Activated CD4-positive, alpha-beta T cell treated with anti-CD3 and anti-CD28 coated beads, Interleukin-2, amount 10 ng/mL, durations not matched to agents 7 days and 5 days (primary cell): ENCODE data around the gene SEL1L. TPM values are rescaled to one million over a fixed set of nuclear protein-coding genes. Genes with fewer than 3 reads are reported as not detected.
A peak's percentile ranks its signal among the peaks of the same experiment; 100 is the strongest.
"Not testable (repeated sequence)": the region's sequence is repeated elsewhere in the genome, so short reads cannot be mapped to it uniquely, and the experiment has no call there.

Experiments used
- CTCF ChIA-PET: fragments of 350-600 bp; sonication (Branson Sonifier 250); formaldehyde crosslinking; loops from one replicate; lab custom pipeline; 2021; ENCODE audit warnings: antibody characterized with exemption; lab: Charles Lee
- POLR2A ChIA-PET: fragments of 350-600 bp; sonication (Branson Sonifier 250); formaldehyde crosslinking; loops from one replicate; lab custom pipeline; 2021; ENCODE audit warnings: antibody characterized with exemption; lab: Charles Lee
- DNase-seq: peaks from one replicate; pipeline ENCODE4 v3.0.0-alpha.2; 2020
- H3K27ac Mint-ChIP-seq: one replicate; pipeline ENCODE4 v1.8.0; 2021; ENCODE audit warnings: mild to moderate bottlenecking, moderate library complexity, mixed read lengths
- H3K27me3 Mint-ChIP-seq: one replicate; pipeline ENCODE4 v1.8.0; 2021; ENCODE audit warnings: mixed read lengths
- H3K36me3 Mint-ChIP-seq: one replicate; pipeline ENCODE4 v1.8.0; 2021; ENCODE audit warnings: low read depth, mixed read lengths
- H3K4me1 Mint-ChIP-seq: one replicate; pipeline ENCODE4 v1.8.0; 2021; ENCODE audit warnings: mixed read lengths
- H3K4me3 Mint-ChIP-seq: one replicate; pipeline ENCODE4 v1.8.0; 2021; ENCODE audit warnings: mild to moderate bottlenecking, moderate library complexity, mixed read lengths
- H3K9me3 Mint-ChIP-seq: one replicate; pipeline ENCODE4 v1.8.0; 2021; ENCODE audit warnings: mixed read lengths
- total RNA-seq, 2 experiments: library from RNA; stranded (reverse); gene quantifications; one replicate each; pipeline ENCODE4 v1.2.3, GENCODE V29; 2021

Gene SEL1L
- total RNA-seq, 2 experiments from 2014 or later = 52.3 to 60.8 TPM

DNA sequence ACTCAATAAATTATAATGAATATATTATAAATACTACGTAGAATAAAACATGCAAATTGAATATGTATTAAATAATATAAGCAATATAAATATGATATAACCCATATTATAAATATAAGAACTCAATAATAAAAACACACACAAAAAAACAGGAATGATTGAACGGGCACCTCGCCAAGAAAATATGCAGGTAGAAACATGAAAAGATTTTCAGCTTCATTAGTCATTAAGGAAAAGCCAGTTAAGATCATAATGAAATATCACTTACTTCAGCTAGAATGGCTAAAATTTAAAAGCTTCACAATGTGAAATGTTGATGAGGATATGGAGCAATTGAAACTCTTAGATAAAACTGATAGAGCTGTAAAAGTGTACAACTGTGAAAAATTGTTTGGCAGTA is 17.8 kb upstream of the SEL1L start:
- Mint-ChIP-seq H3K27me3 (no peaks in the 10 kb centered on the region), H3K4me1 (peaks cover 19% of the 10 kb centered on the region), H3K36me3 (no peaks in the 10 kb centered on the region), H3K4me3 (no peak overlapping the region), H3K9me3 (peaks cover 2% of the 10 kb centered on the region), H3K27ac (no peak overlapping the region)
- no peak for DNase-seq
- ChIA-PET CTCF (no interaction called here), POLR2A (no interaction called here)

DNA sequence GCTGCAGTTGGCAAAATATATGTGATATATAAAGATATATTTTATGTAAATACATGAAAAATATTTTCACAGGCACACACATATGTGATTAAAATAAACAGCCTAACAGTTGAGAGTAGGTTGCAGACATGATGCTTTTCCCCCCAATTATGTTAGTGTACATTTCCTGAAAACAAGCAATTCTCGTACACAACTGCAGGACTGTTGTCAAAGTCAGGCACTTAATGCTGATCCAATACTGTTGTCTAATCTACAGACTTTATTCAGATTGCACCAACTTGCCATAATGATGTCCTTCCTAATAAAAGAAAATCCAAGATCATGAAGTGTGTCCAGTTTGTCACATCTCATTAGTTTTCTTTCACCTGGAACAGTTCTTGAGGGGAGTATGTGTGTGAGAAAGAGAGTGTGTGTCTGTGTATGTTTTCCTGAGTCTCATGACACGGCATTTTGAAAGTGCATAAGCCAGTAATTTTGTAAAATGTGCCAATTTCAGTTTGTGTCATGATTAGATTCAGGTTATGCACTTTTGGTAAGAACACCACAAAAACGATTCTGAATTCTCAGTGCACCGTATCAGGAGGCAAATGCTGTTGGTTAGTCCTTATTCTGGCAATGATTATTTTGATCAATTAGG is 16.5 kb upstream of the SEL1L start:
- Mint-ChIP-seq H3K4me3 (no peak overlapping the region), H3K27ac (no peak overlapping the region), H3K4me1 (peaks cover 19% of the 10 kb centered on the region), H3K36me3 (no peaks in the 10 kb centered on the region), H3K9me3 (peaks cover 3% of the 10 kb centered on the region), H3K27me3 (no peaks in the 10 kb centered on the region)
- ChIA-PET POLR2A (no interaction called here), CTCF (no interaction called here)
- no peak for DNase-seq

DNA sequence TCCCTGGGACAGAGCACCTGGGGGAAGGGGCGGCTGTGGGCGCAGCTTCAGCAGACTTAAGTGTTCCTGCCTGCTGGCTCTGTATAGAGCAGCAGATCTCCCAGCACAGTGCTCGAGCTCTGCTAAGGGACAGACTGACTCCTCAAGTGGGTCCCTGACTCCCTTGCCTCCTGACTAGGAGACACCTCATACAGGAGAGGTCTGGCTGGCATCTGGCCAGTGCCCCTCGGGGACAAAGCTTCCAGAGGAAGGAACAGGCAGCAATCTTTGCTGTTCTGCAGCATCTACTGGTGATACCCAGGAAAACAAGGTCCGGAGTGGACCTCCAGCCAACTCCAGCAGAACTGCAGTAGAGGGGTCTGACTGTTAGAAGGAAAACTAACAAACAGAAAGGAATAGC is 7.6 kb upstream of the SEL1L start:
- CTCF ChIA-PET, H3K36me3 Mint-ChIP-seq, POLR2A ChIA-PET, H3K4me3 Mint-ChIP-seq, H3K9me3 Mint-ChIP-seq, H3K27ac Mint-ChIP-seq, DNase-seq, H3K4me1 Mint-ChIP-seq: not testable (repeated sequence)
- H3K27me3 Mint-ChIP-seq = peaks cover 25% of the 10 kb centered on the region

DNA sequence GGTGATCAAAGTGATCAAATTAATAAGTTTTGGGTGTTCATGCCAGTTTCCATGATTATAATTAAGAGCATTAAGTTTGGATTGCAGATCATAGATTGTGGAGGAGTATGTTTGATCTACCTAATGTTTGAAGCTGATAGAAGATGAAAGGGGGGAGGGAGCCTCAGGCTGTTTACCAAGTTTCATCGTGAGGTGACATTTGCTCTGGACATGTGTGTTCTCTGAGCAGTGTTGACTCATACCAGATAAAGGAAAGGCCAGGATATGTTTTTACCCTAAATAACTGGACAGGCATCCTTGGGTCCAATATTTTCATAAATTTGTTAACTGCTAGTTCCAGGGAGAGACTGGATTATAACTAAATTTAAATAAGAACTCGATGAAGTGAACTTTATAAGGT is 3.5 kb upstream of the SEL1L start:
- Mint-ChIP-seq H3K36me3 (peaks cover 1% of the 10 kb centered on the region), H3K27me3 (peaks cover 7% of the 10 kb centered on the region), H3K9me3 (peaks cover 6% of the 10 kb centered on the region), H3K4me1 (peaks cover 23% of the 10 kb centered on the region), H3K4me3 (no peak overlapping the region), H3K27ac (no peak overlapping the region)
- ChIA-PET CTCF (no interaction called here), POLR2A (no interaction called here)
- DNase-seq = no peak

DNA sequence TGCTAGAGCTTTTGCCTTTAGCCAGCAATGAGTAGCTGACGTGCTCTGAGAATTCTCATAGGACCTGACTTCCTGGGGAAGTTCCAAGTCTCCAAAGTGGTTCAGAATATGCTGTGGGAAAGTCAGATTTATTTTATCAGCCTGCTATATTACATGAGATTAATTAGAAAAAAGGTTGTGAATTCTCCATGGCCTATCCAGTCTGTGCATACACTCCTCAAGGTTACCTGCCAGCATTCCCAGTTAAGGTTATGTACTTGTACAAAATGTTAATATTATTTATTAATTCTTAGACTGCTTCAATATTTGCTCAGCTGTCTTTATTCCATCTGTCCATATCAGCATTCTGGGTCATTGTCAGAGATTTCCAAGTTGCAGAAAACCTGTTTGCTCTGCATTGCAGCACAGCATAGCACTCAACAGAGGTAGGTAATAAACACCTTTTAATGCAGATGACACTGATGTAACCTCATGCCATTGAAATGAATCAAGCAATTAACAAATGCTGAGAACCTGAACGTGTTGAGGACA is 2.7 kb upstream of the SEL1L start:
- Mint-ChIP-seq H3K36me3 (peaks cover 6% of the 10 kb centered on the region), H3K27ac (no peak overlapping the region), H3K9me3 (peaks cover 6% of the 10 kb centered on the region), H3K4me1 (peaks cover 31% of the 10 kb centered on the region), H3K27me3 (peaks cover 3% of the 10 kb centered on the region), H3K4me3 (no peak overlapping the region)
- ChIA-PET POLR2A (no interaction called here), CTCF (no interaction called here)
- no peak for DNase-seq

DNA sequence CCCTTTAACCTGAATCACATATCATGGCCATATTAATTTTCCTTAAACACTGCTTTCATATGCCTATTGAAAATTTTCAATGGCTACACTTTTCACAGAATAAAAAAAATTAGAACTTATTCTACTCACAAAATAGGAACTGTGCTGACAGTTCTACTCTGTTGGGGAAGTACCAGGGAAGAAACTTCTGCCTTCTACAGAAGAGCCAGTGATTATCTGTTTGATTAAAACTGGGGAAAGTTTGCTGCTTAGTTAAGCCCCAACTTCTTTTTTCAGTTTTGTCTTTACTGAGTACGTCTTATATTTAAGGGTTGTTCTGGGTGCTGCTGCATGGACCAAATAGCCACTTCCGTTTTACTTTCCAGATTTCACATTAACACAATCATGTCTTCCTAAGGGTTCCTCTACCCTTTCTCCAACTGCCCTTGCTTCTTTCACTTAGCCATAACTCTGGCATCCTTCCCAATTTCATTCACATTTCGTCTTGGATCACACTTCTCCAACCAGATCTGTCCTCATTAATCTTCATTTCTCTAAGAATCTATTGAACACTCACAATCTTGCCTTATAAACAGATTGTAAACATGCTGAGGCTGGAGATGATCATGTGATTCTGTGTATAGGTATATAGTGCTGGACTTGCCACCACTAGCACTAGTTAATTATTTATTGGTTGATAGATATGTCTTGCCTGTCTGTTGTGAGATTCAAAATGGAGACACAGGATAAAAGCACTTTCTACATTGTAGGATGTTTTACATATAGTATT is 1.9 kb upstream of the SEL1L start:
- H3K27ac Mint-ChIP-seq = no peak overlapping the region
- H3K4me3 Mint-ChIP-seq = no peak overlapping the region
- ChIA-PET POLR2A (no interaction called here), CTCF (no interaction called here)
- peaks cover 6% of the 10 kb centered on the region for H3K9me3 Mint-ChIP-seq
- H3K4me1 Mint-ChIP-seq = peaks cover 31% of the 10 kb centered on the region
- H3K27me3 Mint-ChIP-seq = peaks cover 3% of the 10 kb centered on the region
- peaks cover 6% of the 10 kb centered on the region for H3K36me3 Mint-ChIP-seq
- DNase-seq = no peak

DNA sequence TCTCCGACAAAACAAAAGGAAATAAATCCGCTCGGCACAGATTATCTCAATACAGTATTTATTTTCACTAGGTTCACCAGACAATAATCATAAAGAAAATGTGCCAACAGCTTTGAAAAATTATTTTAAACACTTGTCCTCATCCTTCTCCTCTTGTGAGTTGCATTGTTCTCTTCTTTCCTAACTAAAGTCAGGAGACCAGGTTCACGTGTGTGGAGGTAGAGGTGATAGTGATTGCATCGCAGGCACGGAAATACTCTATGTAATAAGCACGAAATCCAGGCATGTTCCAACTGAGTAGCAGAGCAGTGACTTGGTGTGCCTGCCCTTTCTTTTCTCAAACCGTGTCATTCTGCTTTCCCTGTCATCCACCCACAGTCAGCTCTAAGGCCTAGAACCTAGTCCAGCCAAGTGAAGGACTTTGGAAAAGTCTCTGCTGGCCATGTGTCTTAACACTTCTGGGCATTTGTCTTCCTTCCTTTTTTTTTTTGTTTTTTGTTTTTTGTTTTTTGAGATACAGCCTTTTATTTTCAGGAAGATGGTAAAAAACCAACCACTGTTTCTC is 939 bp upstream of the SEL1L start:
- peaks cover 38% of the 10 kb centered on the region for H3K4me1 Mint-ChIP-seq
- POLR2A ChIA-PET = no interaction called here

DNA sequence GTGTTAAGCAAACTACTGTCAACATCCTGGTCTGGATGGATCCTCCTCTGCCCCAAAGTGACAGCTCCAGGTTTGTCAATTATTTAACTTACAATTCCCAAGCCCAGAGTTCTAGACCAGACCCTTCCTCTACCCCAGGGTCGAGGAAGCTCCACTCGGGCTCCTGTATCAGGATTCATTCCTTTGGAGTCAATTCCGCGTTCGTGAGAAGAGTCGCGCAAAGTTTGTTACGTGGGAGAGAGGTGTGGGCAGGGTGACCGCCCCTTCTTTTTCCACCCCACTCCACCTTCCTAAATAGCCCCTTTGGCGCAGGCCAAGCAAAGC is 479 bp downstream of the SEL1L start:
- Mint-ChIP-seq H3K4me1 (peaks cover 46% of the 10 kb centered on the region), H3K4me3 (peak overlapping the region; percentile 89), H3K9me3 (peaks cover 6% of the 10 kb centered on the region), H3K27ac (peak overlapping the region; percentile 89), H3K27me3 (no peaks in the 10 kb centered on the region), H3K36me3 (peaks cover 10% of the 10 kb centered on the region)
- POLR2A ChIA-PET = no interaction called here
- CTCF ChIA-PET = no interaction called here
- DNase-seq = no peak

More for the DNA sequence above, 939 bp upstream of the SEL1L start:
- Mint-ChIP-seq H3K36me3 (peaks cover 6% of the 10 kb centered on the region), H3K4me3 (peak overlapping the region; percentile 89), H3K9me3 (peaks cover 6% of the 10 kb centered on the region), H3K27me3 (peaks cover under 1% of the 10 kb centered on the region), H3K27ac (no peak overlapping the region)
- no peak for DNase-seq
- CTCF ChIA-PET = interaction anchor here (0.6 to 0.8 kb wide), 2 partner anchors 17 to 57 kb away, joined by 3 to 5 read pairs; no protein-coding TSS in a partner anchor

DNA sequence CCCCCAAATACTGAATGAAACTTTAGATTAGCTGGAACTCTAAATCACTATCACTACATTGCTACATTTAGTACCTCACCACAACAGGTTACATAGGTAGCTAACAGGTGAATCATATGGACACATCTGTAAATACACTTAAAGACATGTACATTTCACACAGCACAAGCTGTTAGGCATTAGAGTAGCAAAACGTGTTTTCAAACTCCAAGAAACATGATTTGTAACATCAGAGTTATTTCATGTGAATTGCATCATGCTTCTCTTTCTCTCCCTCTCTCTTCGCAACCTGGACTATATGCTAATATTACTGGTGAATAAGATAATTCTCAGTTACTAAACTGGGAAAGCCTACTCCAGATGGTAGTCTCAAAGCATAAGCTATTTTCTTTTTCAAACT is 4.3 kb downstream of the SEL1L start:
- no peak for DNase-seq
- no peak overlapping the region for H3K27ac Mint-ChIP-seq
- H3K36me3 Mint-ChIP-seq = peaks cover 25% of the 10 kb centered on the region
- POLR2A ChIA-PET = interaction anchor here (0.6 kb wide), 1 partner anchor 264 kb away, joined by 3 read pairs; no protein-coding TSS in a partner anchor
- CTCF ChIA-PET = no interaction called here
- no peak overlapping the region for H3K4me3 Mint-ChIP-seq
- H3K4me1 Mint-ChIP-seq = peaks cover 45% of the 10 kb centered on the region
- H3K9me3 Mint-ChIP-seq = no peaks in the 10 kb centered on the region
- no peaks in the 10 kb centered on the region for H3K27me3 Mint-ChIP-seq

DNA sequence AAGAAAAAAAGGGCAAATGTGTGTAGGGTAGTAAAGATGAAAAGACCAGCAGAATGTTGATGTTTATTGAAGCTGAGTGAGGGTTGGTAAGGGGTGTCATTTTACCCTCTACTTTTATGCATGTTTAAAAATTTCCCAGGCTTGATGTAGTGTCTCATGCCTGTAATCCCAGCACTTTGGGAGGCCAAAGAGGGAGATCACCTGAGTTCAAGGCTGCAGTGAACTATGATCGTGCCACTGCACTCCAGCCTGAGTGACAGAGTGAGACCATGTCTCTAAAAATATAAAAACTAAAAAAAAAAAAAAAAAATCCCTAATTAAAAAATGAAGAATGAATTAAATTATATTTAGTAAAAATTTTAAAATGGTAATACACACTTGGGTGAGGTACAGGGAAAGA is 8.5 kb downstream of the SEL1L start:
- H3K36me3 Mint-ChIP-seq = peaks cover 54% of the 10 kb centered on the region
- ChIA-PET CTCF (interaction anchor here (0.8 kb wide), 1 partner anchor 9 kb away, joined by 3 read pairs; the partner anchor contains the start of gene SEL1L), POLR2A (no interaction called here)

DNA sequence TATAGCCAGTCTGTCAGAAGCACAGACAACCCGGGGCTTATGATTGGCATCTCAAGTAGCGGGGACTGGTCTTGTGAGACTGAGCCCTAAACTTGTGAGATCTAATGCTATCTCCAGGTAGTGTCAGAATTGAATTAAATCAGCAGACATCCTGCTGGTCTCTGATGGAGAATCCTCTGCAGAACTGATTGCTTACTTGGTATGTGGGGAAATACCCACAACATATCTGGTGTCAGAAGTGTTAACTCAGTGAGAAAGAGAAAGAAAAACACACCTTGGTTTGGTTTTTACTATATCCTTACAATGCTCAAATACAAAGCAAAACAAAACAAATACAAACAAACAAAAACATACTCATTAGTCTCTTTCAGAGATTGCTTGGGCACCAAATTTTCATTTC is 10.0 kb downstream of the SEL1L start:
- Mint-ChIP-seq H3K4me1 (peaks cover 49% of the 10 kb centered on the region), H3K27ac (no peak overlapping the region), H3K9me3 (no peaks in the 10 kb centered on the region), H3K4me3 (no peak overlapping the region), H3K27me3 (no peaks in the 10 kb centered on the region), H3K36me3 (peaks cover 67% of the 10 kb centered on the region)
- CTCF ChIA-PET = interaction anchor here (1.3 kb wide), 1 partner anchor 39 kb away, joined by 3 read pairs; no protein-coding TSS in a partner anchor
- DNase-seq = no peak
- POLR2A ChIA-PET = no interaction called here

More for the DNA sequence above, 8.5 kb downstream of the SEL1L start:
- Mint-ChIP-seq H3K27me3 (no peaks in the 10 kb centered on the region), H3K27ac (no peak overlapping the region), H3K4me1 (peaks cover 44% of the 10 kb centered on the region), H3K4me3 (no peak overlapping the region), H3K9me3 (no peaks in the 10 kb centered on the region)
- no peak for DNase-seq

DNA sequence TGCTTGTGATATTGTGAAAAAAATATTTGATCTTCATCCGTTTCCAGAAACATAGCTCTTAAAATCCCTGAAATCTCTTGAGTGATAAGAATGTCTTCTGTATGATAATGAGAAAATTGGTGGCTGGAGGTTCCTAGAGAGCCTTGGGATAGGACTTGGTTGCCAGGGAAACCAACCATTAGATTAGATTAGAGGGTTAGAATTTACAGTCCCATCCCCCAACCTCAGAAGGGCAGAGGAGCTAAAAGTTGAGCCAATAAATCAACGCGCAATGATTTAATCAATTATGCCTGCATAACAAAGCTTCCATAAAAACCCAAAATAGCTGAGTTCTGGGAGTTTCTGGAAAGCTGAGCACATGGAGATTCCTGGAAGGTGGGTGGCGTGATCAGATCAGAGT is 10.6 kb downstream of the SEL1L start:
- Mint-ChIP-seq H3K9me3 (no peaks in the 10 kb centered on the region), H3K4me1 (peaks cover 46% of the 10 kb centered on the region), H3K36me3 (peaks cover 63% of the 10 kb centered on the region), H3K27me3 (no peaks in the 10 kb centered on the region), H3K4me3 (no peak overlapping the region), H3K27ac (no peak overlapping the region)
- CTCF ChIA-PET = interaction anchor here (1.1 to 1.3 kb wide), 2 partner anchors 39 to 70 kb away, joined by 3 read pairs; no protein-coding TSS in a partner anchor
- POLR2A ChIA-PET = no interaction called here
- DNase-seq = no peak

DNA sequence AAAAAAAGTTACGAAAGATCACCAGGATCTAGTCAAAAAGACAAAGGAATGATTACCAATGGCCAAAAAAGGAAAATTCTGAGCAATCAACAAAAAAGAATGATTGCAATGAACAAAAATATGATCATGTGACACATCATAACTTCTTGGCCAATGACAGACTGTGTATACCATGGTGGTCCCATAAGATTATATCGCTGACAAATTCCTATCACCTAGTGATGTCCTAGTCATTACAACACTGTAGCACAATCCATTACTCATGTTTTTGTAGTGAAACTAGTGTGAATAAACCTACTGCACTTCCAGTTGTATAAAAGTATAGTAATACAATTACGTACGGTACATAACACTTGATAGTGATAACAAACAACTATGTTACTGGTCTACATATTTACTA is 12.3 kb downstream of the SEL1L start:
- Mint-ChIP-seq H3K27ac (no peak overlapping the region), H3K4me1 (peaks cover 40% of the 10 kb centered on the region)
- POLR2A ChIA-PET = no interaction called here

More for the DNA sequence above, 12.3 kb downstream of the SEL1L start:
- Mint-ChIP-seq H3K27me3 (no peaks in the 10 kb centered on the region), H3K4me3 (no peak overlapping the region), H3K36me3 (peaks cover 61% of the 10 kb centered on the region), H3K9me3 (no peaks in the 10 kb centered on the region)
- no peak for DNase-seq
- CTCF ChIA-PET = interaction anchor here (1.1 kb wide), 1 partner anchor 18 kb away, joined by 3 read pairs; no protein-coding TSS in a partner anchor
